ENCODE results near the gene CAPG.
A peak's percentile ranks its signal among the peaks of the same experiment; 100 is the strongest.
"Not testable (repeated sequence)": the region's sequence is repeated elsewhere in the genome, so short reads cannot be mapped to it uniquely, and the experiment has no call there.

Gene CAPG

GRCh38 chr2:85419009-85419675, 9.0 kb upstream of the CAPG start:
- no peak for DNase-seq

GRCh38 chr2:85418132-85419008, 8.2 kb upstream of the CAPG start, which contains the start of gene SH2D6:
SH2D6 (plus strand) TSS chr2:85418714; CDS start chr2:85429466, 10,752 bp downstream.
- peak; percentile 78 to 88 for DNase-seq

GRCh38 chr2:85415980-85416650, 5.9 kb upstream of the CAPG start:
- no peak for DNase-seq

GRCh38 chr2:85414761-85415553, 4.8 kb upstream of the CAPG start:
- DNase-seq: no peak

GRCh38 chr2:85414421-85414759, 4.2 kb upstream of the CAPG start:
- not testable (repeated sequence) for DNase-seq

- no peak for DNase-seq
Observed at GRCh38 chr2:85413592-85414420, 3.6 kb upstream of the CAPG start.

GRCh38 chr2:85411405-85411748, 1.2 kb upstream of the CAPG start:
- no peak for DNase-seq

- DNase-seq: no peak
Observed at GRCh38 chr2:85410584-85411404, 628 bp upstream of the CAPG start.

- DNase-seq: peak; percentile 64 to 71
Observed at GRCh38 chr2:85405201-85406059, 4.7 kb downstream of the CAPG start.

- no peak for DNase-seq
Observed at GRCh38 chr2:85401844-85402243, 8.3 kb downstream of the CAPG start.

GRCh38 chr2:85401464-85401805, 8.7 kb downstream of the CAPG start:
- DNase-seq: no peak

- DNase-seq: no peak
Observed at GRCh38 chr2:85400541-85401463, 9.4 kb downstream of the CAPG start.

- no peak for DNase-seq
Observed at GRCh38 chr2:85400023-85400422, 10.1 kb downstream of the CAPG start.

- DNase-seq: no peak
Observed at GRCh38 chr2:85399183-85399455, 11.0 kb downstream of the CAPG start.

GRCh38 chr2:85398426-85399182, 11.6 kb downstream of the CAPG start:
- no peak for DNase-seq

- no peak for DNase-seq
Observed at GRCh38 chr2:85397925-85398331, 12.2 kb downstream of the CAPG start.

GRCh38 chr2:85396531-85397470, 13.4 kb downstream of the CAPG start:
- DNase-seq: no peak

Measured in CD4-positive, alpha-beta T cell treated with Interferon alpha-2 for 1 hour (primary cell).